ENCODE data around the gene DYNLRB2.

Gene DYNLRB2

GRCh38 chr16:80511824-80512592, 28.8 kb upstream of the DYNLRB2 start:
- no peak overlapping the region for H3K4me3 ChIP-seq (ENCODE audit: low read length)
- no peak for TF ChIP-seq CTCF (conservative IDR thresholded peaks at IDR 0.05; ENCODE audit: low read length)
- DNase-seq (ENCODE audit: low read depth): no peak

GRCh38 chr16:80512593-80512853, 28.3 kb upstream of the DYNLRB2 start:
- TF ChIP-seq CTCF (conservative IDR thresholded peaks at IDR 0.05; ENCODE audit: low read length): no peak
- no peak overlapping the region for H3K4me3 ChIP-seq (ENCODE audit: low read length)
- no peak for DNase-seq (ENCODE audit: low read depth)

- no peak for TF ChIP-seq CTCF (conservative IDR thresholded peaks at IDR 0.05; ENCODE audit: low read length)
- H3K4me3 ChIP-seq (ENCODE audit: low read length): no peak overlapping the region
- no peak for DNase-seq (ENCODE audit: low read depth)
Observed at GRCh38 chr16:80515374-80515773, 25.4 kb upstream of the DYNLRB2 start.

- no peak for TF ChIP-seq CTCF (conservative IDR thresholded peaks at IDR 0.05; ENCODE audit: low read length)
- DNase-seq (ENCODE audit: low read depth): no peak
- no peak overlapping the region for H3K4me3 ChIP-seq (ENCODE audit: low read length)
Observed at GRCh38 chr16:80517846-80518245, 22.9 kb upstream of the DYNLRB2 start.

- DNase-seq (ENCODE audit: low read depth): no peak
- no peak overlapping the region for H3K4me3 ChIP-seq (ENCODE audit: low read length)
- TF ChIP-seq CTCF (conservative IDR thresholded peaks at IDR 0.05; ENCODE audit: low read length): no peak
Observed at GRCh38 chr16:80518436-80518835, 22.4 kb upstream of the DYNLRB2 start.

GRCh38 chr16:80519189-80519588, 21.6 kb upstream of the DYNLRB2 start:
- no peak for TF ChIP-seq CTCF (conservative IDR thresholded peaks at IDR 0.05; ENCODE audit: low read length)
- no peak for DNase-seq (ENCODE audit: low read depth)
- no peak overlapping the region for H3K4me3 ChIP-seq (ENCODE audit: low read length)

- no peak for TF ChIP-seq CTCF (conservative IDR thresholded peaks at IDR 0.05; ENCODE audit: low read length)
- no peak overlapping the region for H3K4me3 ChIP-seq (ENCODE audit: low read length)
- DNase-seq (ENCODE audit: low read depth): no peak
Observed at GRCh38 chr16:80525420-80525819, 15.4 kb upstream of the DYNLRB2 start.

Measured in AG10803 (cell line).